SK-N-SH (cell line): ENCODE data around the gene BCAS3.

ENCODE experiments used
- CHD2 ChIP-seq: fragments of 150-350 bp; IDR thresholded peaks from 2 replicates; pipeline ENCODE4 v1.6.1; 2018; ENCODE audit warnings: low read length; ENCODE audit not compliant: partially characterized antibody
- CTCF ChIP-seq: fragments of 200-600 bp; sonication (generic); IDR thresholded peaks from 2 replicates; pipeline ENCODE4 v1.6.1; 2017; ENCODE audit warnings: antibody characterized with exemption, mild to moderate bottlenecking, moderate library complexity
- EZH2phosphoT487 ChIP-seq: fragments of 200-600 bp; sonication (generic); IDR thresholded peaks from 2 replicates; pipeline ENCODE4 v1.6.1; 2017; ENCODE audit warnings: low read depth, mixed run types, mild to moderate bottlenecking, antibody characterized with exemption, moderate library complexity, borderline replicate concordance
- MXI1 ChIP-seq: IDR thresholded peaks from 2 replicates; pipeline ENCODE4 v1.6.1; 2012; ENCODE audit warnings: mild to moderate bottlenecking, low read depth, low read length, improper control_type of control experiment
- RAD21 ChIP-seq: IDR thresholded peaks from 2 replicates; pipeline ENCODE4 v1.6.1; 2012; ENCODE audit warnings: mild to moderate bottlenecking, low read length
- RCOR1 ChIP-seq: fragments of 150-350 bp; IDR thresholded peaks from 2 replicates; pipeline ENCODE4 v1.6.1; 2017; ENCODE audit warnings: antibody characterized with exemption, low read length
- REST ChIP-seq: IDR thresholded peaks from 2 replicates; pipeline ENCODE4 v1.6.1; 2012; ENCODE audit warnings: mild to moderate bottlenecking, low read depth, low read length, moderate library complexity
- TAF1 ChIP-seq: IDR thresholded peaks from 2 replicates; pipeline ENCODE4 v1.6.1; 2012; ENCODE audit warnings: low read depth, mild to moderate bottlenecking, low read length, moderate library complexity, borderline replicate concordance

GRCh38 chr17:61284174-61284573, 606.5 kb downstream of the BCAS3 start:
- TF ChIP-seq EZH2phosphoT487 = no peak
- TF ChIP-seq CHD2 = no peak
- TF ChIP-seq TAF1 = no peak
- TF ChIP-seq RCOR1 = no peak
- no peak for TF ChIP-seq CTCF
- no peak for TF ChIP-seq RAD21
- no peak for TF ChIP-seq REST
- no peak for TF ChIP-seq MXI1
